GM23338 (cell line): ENCODE results near the gene MUC13. TPM values are rescaled to one million over a fixed set of nuclear protein-coding genes. Genes with fewer than 3 reads are reported as not detected.

ENCODE experiments used
- ATAC-seq: fragments of 200-7000 bp; cut with Tn5 transposase; 3 replicates; pipeline ENCODE4 v1.9.1; 2020
- DNase-seq: peaks from one replicate; pipeline ENCODE4 v3.0.0-alpha.2; 2015; ENCODE audit warnings: low spot score
- H2AFZ ChIP-seq: fragments of 200-600 bp; sonication (generic); 2 replicates; pipeline ENCODE4 v1.8.0; 2016; ENCODE audit warnings: antibody characterized with exemption, mild to moderate bottlenecking, moderate library complexity
- H3F3A ChIP-seq: fragments of 200-600 bp; sonication (generic); replicated peaks from 2 replicates; pipeline ENCODE4 v1.8.0; 2017; ENCODE audit warnings: antibody characterized with exemption, mixed run types, low read depth
- H3K27ac ChIP-seq: fragments of 200-600 bp; sonication (generic); 2 replicates; pipeline ENCODE4 v1.6.1; 2016; ENCODE audit warnings: low read depth
- H3K27me3 ChIP-seq: fragments of 200-600 bp; sonication (generic); 2 replicates; pipeline ENCODE4 v1.8.0; 2016; ENCODE audit warnings: mild to moderate bottlenecking, mixed run types, moderate library complexity; ENCODE audit not compliant: insufficient read depth
- H3K36me3 ChIP-seq: fragments of 200-600 bp; sonication (generic); 2 replicates; pipeline ENCODE4 v1.8.0; 2016; ENCODE audit warnings: mild to moderate bottlenecking; ENCODE audit not compliant: insufficient read depth
- H3K4me1 ChIP-seq: fragments of 200-600 bp; sonication (generic); 2 replicates; pipeline ENCODE4 v1.8.0; 2016; ENCODE audit warnings: mild to moderate bottlenecking, moderate library complexity; ENCODE audit not compliant: insufficient read depth
- H3K4me2 ChIP-seq: fragments of 200-600 bp; sonication (generic); 2 replicates; pipeline ENCODE4 v1.7.1; 2017; ENCODE audit warnings: mixed run types
- H3K4me3 ChIP-seq: fragments of 200-600 bp; sonication (generic); 2 replicates; pipeline ENCODE4 v1.6.1; 2016; ENCODE audit warnings: mixed run types
- H3K79me2 ChIP-seq: fragments of 200-600 bp; sonication (generic); replicated peaks from 2 replicates; pipeline ENCODE4 v1.8.0; 2017; ENCODE audit warnings: mild to moderate bottlenecking; ENCODE audit not compliant: insufficient read depth
- H3K9me2 ChIP-seq: fragments of 200-600 bp; sonication (generic); 2 replicates; pipeline ENCODE4 v1.8.0; 2017; ENCODE audit not compliant: insufficient read depth
- H4K20me1 ChIP-seq: fragments of 200-600 bp; sonication (generic); replicated peaks from 2 replicates; pipeline ENCODE4 v1.8.0; 2017; ENCODE audit warnings: mild to moderate bottlenecking; ENCODE audit not compliant: insufficient read depth
- H3K27ac Mint-ChIP-seq: 2 replicates; pipeline ENCODE4 v1.8.0; 2020; ENCODE audit warnings: inconsistent platforms, mild to moderate bottlenecking, moderate library complexity, mixed read lengths
- H3K27me3 Mint-ChIP-seq: 3 replicates; pipeline ENCODE4 v1.8.0; 2022; ENCODE audit warnings: low read depth, mild to moderate bottlenecking, moderate library complexity, mixed read lengths, inconsistent platforms; ENCODE audit not compliant: insufficient read depth, poor library complexity
- H3K36me3 Mint-ChIP-seq: 3 replicates; pipeline ENCODE4 v1.8.0; 2021; ENCODE audit warnings: low read depth, mild to moderate bottlenecking, inconsistent platforms, moderate library complexity, mixed read lengths
- H3K4me1 Mint-ChIP-seq: 3 replicates; pipeline ENCODE4 v1.8.0; 2020; ENCODE audit warnings: mild to moderate bottlenecking, inconsistent platforms, mixed read lengths
- H3K4me3 Mint-ChIP-seq: 3 replicates; pipeline ENCODE4 v1.8.0; 2021; ENCODE audit warnings: moderate library complexity, mild to moderate bottlenecking, inconsistent platforms, mixed read lengths
- H3K9me3 Mint-ChIP-seq: 3 replicates; pipeline ENCODE4 v1.8.0; 2020; ENCODE audit warnings: moderate library complexity, mild to moderate bottlenecking, inconsistent platforms, mixed read lengths
- CREB1 ChIP-seq: fragments of 250-450 bp; sonication (Bioruptor Pico); IDR thresholded peaks from 2 replicates; pipeline ENCODE4 v1.5.0; 2020; ENCODE audit warnings: low read depth, mild to moderate bottlenecking, moderate library complexity
- EZH2 ChIP-seq: fragments of 200-600 bp; sonication (generic); IDR thresholded peaks from one replicate; pipeline ENCODE4 v1.8.0; 2017; ENCODE audit warnings: antibody characterized with exemption, mild to moderate bottlenecking, low read depth; ENCODE audit not compliant: unreplicated experiment
- EZH2phosphoT487 ChIP-seq: fragments of 200-600 bp; sonication (generic); IDR thresholded peaks from one replicate; pipeline ENCODE4 v1.8.1; 2018; ENCODE audit warnings: antibody characterized with exemption; ENCODE audit not compliant: unreplicated experiment
- JUNB ChIP-seq: IDR thresholded peaks from one replicate; pipeline ENCODE4 v1.6.1; 2016; ENCODE audit warnings: antibody characterized with exemption; ENCODE audit not compliant: unreplicated experiment
- NANOG ChIP-seq: IDR thresholded peaks from 2 replicates; pipeline ENCODE4 v1.6.1; 2016; ENCODE audit warnings: antibody characterized with exemption, borderline replicate concordance
- POLR2AphosphoS5 ChIP-seq: IDR thresholded peaks from 2 replicates; pipeline ENCODE4 v1.6.1; 2016; ENCODE audit warnings: antibody characterized with exemption, low read depth
- STAT1 ChIP-seq: IDR thresholded peaks from one replicate; pipeline ENCODE4 v1.6.1; 2016; ENCODE audit warnings: antibody characterized with exemption; ENCODE audit not compliant: unreplicated experiment
- ZNF114 ChIP-seq: fragments of 250-450 bp; sonication (Bioruptor Pico); IDR thresholded peaks from 2 replicates; pipeline ENCODE4 v1.5.0; 2020; ENCODE audit warnings: mild to moderate bottlenecking, moderate library complexity
- ZNF331 ChIP-seq: fragments of 250-450 bp; sonication (Bioruptor Pico); IDR thresholded peaks from 2 replicates; pipeline ENCODE4 v1.5.0; 2020; ENCODE audit warnings: low read depth, mild to moderate bottlenecking, moderate library complexity
- polyA plus RNA-seq: library from polyadenylated mRNA; unstranded; fragments of >200 nt; fragmentation: Nextera tagmentation; extraction: Ambion mirVana; gene quantifications from 2 replicates; pipeline ENCODE4 v1.2.1, GENCODE V29; 2016
- total RNA-seq: library from RNA; depleted of rRNA; stranded (reverse); fragments of >200 nt; shearing (Covaris generic); gene quantifications from 2 replicates; pipeline ENCODE4 v1.2.3, GENCODE V29; 2014
- TF ChIP-seq, protein P1 (sequence below): IDR thresholded peaks from one replicate; pipeline ENCODE4 v1.6.1; 2018; ENCODE audit warnings: antibody characterized with exemption; ENCODE audit not compliant: unreplicated experiment
- TF ChIP-seq, protein P2 (sequence below): IDR thresholded peaks from 2 replicates; pipeline ENCODE4 v1.6.1; 2016; ENCODE audit warnings: antibody characterized with exemption
- TF ChIP-seq, protein P3 (sequence below), 2 experiments: fragments of 200-600 bp in 1 of 2; sonication (generic) in 1 of 2; conservative IDR thresholded peaks; 2 replicates each; pipeline versions ENCODE4 v1.5.1 to v1.6.1; 2016 to 2017; ENCODE audit warnings: antibody characterized with exemption in 2 of 2, low read depth in 2 of 2, mild to moderate bottlenecking in 2 of 2, moderate library complexity in 1 of 2
- TF ChIP-seq, protein P4 (sequence below): fragments of 250-450 bp; sonication (Bioruptor Pico); IDR thresholded peaks from 2 replicates; pipeline ENCODE4 v1.5.0; 2020; ENCODE audit warnings: mild to moderate bottlenecking, moderate library complexity

The MUC13 gene
- total and polyA plus RNA-seq, 2 experiments from 2014 or later = not detected

DNA sequence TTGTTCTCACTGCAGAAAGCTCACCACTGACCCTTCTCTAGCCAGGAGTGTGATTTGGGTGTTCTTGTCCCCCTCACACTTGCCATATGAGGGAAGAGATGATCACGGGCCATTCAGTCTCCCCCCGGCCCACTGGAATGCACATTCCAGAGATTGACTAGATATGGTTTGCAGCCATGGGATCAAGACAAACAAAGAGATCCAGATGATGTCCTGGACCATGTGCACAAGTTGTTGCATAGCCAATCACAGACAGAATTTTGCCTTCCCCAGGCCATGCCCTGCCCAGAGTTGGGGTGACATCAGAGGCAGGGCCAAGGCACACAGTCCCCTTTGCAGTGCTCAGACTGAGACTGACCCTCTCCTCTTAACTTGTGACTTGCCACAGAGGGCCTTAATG is 14.8 kb downstream of the MUC13 start:
- Histone ChIP-seq H3K9me2 (no peaks in the 10 kb centered on the region), H3K36me3 (no peaks in the 10 kb centered on the region), H3K4me3 (no peak overlapping the region), H2AFZ (0 out of 2 replicates have a peak overlapping the region, but pooled peaks have one; percentile 35), H3K27me3 (no peaks in the 10 kb centered on the region), H3F3A (no peaks in the 10 kb centered on the region), H3K4me2 (no peak overlapping the region), H3K27ac (no peak overlapping the region), H4K20me1 (no peaks in the 10 kb centered on the region), H3K4me1 (no peaks in the 10 kb centered on the region), H3K79me2 (no peaks in the 10 kb centered on the region)
- TF ChIP-seq, protein P1, sequence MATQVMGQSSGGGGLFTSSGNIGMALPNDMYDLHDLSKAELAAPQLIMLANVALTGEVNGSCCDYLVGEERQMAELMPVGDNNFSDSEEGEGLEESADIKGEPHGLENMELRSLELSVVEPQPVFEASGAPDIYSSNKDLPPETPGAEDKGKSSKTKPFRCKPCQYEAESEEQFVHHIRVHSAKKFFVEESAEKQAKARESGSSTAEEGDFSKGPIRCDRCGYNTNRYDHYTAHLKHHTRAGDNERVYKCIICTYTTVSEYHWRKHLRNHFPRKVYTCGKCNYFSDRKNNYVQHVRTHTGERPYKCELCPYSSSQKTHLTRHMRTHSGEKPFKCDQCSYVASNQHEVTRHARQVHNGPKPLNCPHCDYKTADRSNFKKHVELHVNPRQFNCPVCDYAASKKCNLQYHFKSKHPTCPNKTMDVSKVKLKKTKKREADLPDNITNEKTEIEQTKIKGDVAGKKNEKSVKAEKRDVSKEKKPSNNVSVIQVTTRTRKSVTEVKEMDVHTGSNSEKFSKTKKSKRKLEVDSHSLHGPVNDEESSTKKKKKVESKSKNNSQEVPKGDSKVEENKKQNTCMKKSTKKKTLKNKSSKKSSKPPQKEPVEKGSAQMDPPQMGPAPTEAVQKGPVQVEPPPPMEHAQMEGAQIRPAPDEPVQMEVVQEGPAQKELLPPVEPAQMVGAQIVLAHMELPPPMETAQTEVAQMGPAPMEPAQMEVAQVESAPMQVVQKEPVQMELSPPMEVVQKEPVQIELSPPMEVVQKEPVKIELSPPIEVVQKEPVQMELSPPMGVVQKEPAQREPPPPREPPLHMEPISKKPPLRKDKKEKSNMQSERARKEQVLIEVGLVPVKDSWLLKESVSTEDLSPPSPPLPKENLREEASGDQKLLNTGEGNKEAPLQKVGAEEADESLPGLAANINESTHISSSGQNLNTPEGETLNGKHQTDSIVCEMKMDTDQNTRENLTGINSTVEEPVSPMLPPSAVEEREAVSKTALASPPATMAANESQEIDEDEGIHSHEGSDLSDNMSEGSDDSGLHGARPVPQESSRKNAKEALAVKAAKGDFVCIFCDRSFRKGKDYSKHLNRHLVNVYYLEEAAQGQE = no peak
- no peak for TF ChIP-seq CREB1
- TF ChIP-seq NANOG = no peak
- TF ChIP-seq STAT1 = no peak
- TF ChIP-seq, protein P2, sequence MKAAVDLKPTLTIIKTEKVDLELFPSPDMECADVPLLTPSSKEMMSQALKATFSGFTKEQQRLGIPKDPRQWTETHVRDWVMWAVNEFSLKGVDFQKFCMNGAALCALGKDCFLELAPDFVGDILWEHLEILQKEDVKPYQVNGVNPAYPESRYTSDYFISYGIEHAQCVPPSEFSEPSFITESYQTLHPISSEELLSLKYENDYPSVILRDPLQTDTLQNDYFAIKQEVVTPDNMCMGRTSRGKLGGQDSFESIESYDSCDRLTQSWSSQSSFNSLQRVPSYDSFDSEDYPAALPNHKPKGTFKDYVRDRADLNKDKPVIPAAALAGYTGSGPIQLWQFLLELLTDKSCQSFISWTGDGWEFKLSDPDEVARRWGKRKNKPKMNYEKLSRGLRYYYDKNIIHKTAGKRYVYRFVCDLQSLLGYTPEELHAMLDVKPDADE = no peak
- TF ChIP-seq, protein P3, sequence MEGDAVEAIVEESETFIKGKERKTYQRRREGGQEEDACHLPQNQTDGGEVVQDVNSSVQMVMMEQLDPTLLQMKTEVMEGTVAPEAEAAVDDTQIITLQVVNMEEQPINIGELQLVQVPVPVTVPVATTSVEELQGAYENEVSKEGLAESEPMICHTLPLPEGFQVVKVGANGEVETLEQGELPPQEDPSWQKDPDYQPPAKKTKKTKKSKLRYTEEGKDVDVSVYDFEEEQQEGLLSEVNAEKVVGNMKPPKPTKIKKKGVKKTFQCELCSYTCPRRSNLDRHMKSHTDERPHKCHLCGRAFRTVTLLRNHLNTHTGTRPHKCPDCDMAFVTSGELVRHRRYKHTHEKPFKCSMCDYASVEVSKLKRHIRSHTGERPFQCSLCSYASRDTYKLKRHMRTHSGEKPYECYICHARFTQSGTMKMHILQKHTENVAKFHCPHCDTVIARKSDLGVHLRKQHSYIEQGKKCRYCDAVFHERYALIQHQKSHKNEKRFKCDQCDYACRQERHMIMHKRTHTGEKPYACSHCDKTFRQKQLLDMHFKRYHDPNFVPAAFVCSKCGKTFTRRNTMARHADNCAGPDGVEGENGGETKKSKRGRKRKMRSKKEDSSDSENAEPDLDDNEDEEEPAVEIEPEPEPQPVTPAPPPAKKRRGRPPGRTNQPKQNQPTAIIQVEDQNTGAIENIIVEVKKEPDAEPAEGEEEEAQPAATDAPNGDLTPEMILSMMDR (conservative IDR thresholded peaks at IDR 0.05; ENCODE audit: low read depth in 2 of 2) = no peak
- no peak for TF ChIP-seq EZH2
- TF ChIP-seq EZH2phosphoT487 = no peak
- TF ChIP-seq, protein P4, sequence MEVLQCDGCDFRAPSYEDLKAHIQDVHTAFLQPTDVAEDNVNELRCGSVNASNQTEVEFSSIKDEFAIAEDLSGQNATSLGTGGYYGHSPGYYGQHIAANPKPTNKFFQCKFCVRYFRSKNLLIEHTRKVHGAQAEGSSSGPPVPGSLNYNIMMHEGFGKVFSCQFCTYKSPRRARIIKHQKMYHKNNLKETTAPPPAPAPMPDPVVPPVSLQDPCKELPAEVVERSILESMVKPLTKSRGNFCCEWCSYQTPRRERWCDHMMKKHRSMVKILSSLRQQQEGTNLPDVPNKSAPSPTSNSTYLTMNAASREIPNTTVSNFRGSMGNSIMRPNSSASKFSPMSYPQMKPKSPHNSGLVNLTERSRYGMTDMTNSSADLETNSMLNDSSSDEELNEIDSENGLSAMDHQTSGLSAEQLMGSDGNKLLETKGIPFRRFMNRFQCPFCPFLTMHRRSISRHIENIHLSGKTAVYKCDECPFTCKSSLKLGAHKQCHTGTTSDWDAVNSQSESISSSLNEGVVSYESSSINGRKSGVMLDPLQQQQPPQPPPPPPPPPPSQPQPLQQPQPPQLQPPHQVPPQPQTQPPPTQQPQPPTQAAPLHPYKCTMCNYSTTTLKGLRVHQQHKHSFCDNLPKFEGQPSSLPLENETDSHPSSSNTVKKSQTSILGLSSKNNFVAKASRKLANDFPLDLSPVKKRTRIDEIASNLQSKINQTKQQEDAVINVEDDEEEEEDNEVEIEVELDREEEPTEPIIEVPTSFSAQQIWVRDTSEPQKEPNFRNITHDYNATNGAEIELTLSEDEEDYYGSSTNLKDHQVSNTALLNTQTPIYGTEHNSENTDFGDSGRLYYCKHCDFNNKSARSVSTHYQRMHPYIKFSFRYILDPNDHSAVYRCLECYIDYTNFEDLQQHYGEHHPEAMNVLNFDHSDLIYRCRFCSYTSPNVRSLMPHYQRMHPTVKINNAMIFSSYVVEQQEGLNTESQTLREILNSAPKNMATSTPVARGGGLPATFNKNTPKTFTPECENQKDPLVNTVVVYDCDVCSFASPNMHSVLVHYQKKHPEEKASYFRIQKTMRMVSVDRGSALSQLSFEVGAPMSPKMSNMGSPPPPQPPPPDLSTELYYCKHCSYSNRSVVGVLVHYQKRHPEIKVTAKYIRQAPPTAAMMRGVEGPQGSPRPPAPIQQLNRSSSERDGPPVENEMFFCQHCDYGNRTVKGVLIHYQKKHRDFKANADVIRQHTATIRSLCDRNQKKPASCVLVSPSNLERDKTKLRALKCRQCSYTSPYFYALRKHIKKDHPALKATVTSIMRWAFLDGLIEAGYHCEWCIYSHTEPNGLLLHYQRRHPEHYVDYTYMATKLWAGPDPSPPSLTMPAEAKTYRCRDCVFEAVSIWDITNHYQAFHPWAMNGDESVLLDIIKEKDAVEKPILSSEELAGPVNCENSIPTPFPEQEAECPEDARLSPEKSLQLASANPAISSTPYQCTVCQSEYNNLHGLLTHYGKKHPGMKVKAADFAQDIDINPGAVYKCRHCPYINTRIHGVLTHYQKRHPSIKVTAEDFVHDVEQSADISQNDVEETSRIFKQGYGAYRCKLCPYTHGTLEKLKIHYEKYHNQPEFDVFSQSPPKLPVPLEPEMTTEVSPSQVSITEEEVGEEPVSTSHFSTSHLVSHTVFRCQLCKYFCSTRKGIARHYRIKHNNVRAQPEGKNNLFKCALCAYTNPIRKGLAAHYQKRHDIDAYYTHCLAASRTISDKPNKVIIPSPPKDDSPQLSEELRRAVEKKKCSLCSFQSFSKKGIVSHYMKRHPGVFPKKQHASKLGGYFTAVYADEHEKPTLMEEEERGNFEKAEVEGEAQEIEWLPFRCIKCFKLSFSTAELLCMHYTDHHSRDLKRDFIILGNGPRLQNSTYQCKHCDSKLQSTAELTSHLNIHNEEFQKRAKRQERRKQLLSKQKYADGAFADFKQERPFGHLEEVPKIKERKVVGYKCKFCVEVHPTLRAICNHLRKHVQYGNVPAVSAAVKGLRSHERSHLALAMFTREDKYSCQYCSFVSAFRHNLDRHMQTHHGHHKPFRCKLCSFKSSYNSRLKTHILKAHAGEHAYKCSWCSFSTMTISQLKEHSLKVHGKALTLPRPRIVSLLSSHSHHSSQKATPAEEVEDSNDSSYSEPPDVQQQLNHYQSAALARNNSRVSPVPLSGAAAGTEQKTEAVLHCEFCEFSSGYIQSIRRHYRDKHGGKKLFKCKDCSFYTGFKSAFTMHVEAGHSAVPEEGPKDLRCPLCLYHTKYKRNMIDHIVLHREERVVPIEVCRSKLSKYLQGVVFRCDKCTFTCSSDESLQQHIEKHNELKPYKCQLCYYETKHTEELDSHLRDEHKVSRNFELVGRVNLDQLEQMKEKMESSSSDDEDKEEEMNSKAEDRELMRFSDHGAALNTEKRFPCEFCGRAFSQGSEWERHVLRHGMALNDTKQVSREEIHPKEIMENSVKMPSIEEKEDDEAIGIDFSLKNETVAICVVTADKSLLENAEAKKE (CRISPR knock-in tag) = no peak
- no peak for TF ChIP-seq POLR2AphosphoS5
- TF ChIP-seq JUNB = no peak
- no peak for TF ChIP-seq ZNF114 (CRISPR knock-in tag)
- TF ChIP-seq ZNF331 (CRISPR knock-in tag) = no peak
- H3K27me3 Mint-ChIP-seq = peaks cover 3% of the 10 kb centered on the region
- DNase-seq (no peak), ATAC-seq (no peak)
- H3K4me1 Mint-ChIP-seq = peaks cover 3% of the 10 kb centered on the region; the same call in 1 of the 3 replicates
- no peaks in the 10 kb centered on the region for H3K9me3 Mint-ChIP-seq
- no peak overlapping the region for H3K4me3 Mint-ChIP-seq
- H3K36me3 Mint-ChIP-seq = no peaks in the 10 kb centered on the region
- H3K27ac Mint-ChIP-seq = no peak overlapping the region
